SK-N-SH (cell line): Measurements from ENCODE around the gene ALKBH2. TPM values are rescaled to one million over a fixed set of nuclear protein-coding genes. Genes with fewer than 3 reads are reported as not detected.

Source experiments
- CTCF ChIA-PET: fragments of 300-600, 350-600 bp; formaldehyde crosslinking; extraction: SDS; loops from one replicate; lab custom pipeline; 2021; lab: Yijun Ruan, JAX
- POLR2A ChIA-PET: fragments of 350-600 bp; sonication (Branson Sonifier 250); formaldehyde crosslinking; extraction: SDS; loops from one replicate; lab custom pipeline; 2020; ENCODE audit warnings: antibody characterized with exemption, inconsistent platforms; lab: Yijun Ruan, JAX
- DNase-seq: peaks from one replicate; pipeline ENCODE4 v3.0.0; 2012
- H2AFZ ChIP-seq: fragments of 200-600 bp; sonication (generic); 2 replicates; pipeline ENCODE4 v1.8.1; 2016; ENCODE audit warnings: antibody characterized with exemption, mild to moderate bottlenecking, low read depth
- H3F3A ChIP-seq: fragments of 200-600 bp; sonication (generic); replicated peaks from 2 replicates; pipeline ENCODE3; 2016; ENCODE audit warnings: antibody characterized with exemption, mild to moderate bottlenecking; ENCODE audit not compliant: insufficient read depth
- H3K27ac ChIP-seq, 2 experiments: fragments of 200-500 bp in 1 of 2; fragments of 200-600 bp in 1 of 2; sonication (Bioruptor generic) in 1 of 2; sonication (generic), shearing (Covaris generic) in 1 of 2; 2 replicates each; pipeline versions ENCODE4 v1.5.1 to v1.6.1; 2014 to 2016; ENCODE audit warnings: low read depth in 2 of 2, inconsistent platforms in 1 of 2, low read length in 1 of 2, mild to moderate bottlenecking in 1 of 2, mixed read lengths in 1 of 2
- H3K27me3 ChIP-seq: fragments of 200-600 bp; sonication (generic), shearing (Covaris generic); 2 replicates; pipeline ENCODE4 v1.6.1; 2016; ENCODE audit warnings: mixed run types; ENCODE audit not compliant: insufficient read depth
- H3K36me3 ChIP-seq, 2 experiments: fragments of 200-500 bp in 1 of 2; fragments of 200-600 bp in 1 of 2; sonication (Bioruptor generic) in 1 of 2; sonication (generic) in 1 of 2; replicated peaks in 1 of 2; 2 replicates each; pipeline versions ENCODE3 to v1.5.1; 2014 to 2016; ENCODE audit warnings: low read length in 1 of 2, mild to moderate bottlenecking in 1 of 2; ENCODE audit not compliant: insufficient read depth in 2 of 2, control insufficient read depth in 1 of 2
- H3K4me1 ChIP-seq, 2 experiments: fragments of 200-500 bp in 1 of 2; fragments of 200-600 bp in 1 of 2; sonication (Bioruptor generic) in 1 of 2; sonication (generic), shearing (Covaris generic) in 1 of 2; 2 replicates each; pipeline versions ENCODE4 v1.5.1 to v1.6.1; 2014 to 2016; ENCODE audit warnings: low read depth in 1 of 2, low read length in 1 of 2, mixed run types in 1 of 2; ENCODE audit not compliant: insufficient read depth in 2 of 2, control insufficient read depth in 1 of 2
- H3K4me2 ChIP-seq: fragments of 200-600 bp; sonication (generic), shearing (Covaris generic); 2 replicates; pipeline ENCODE4 v1.6.1; 2017; ENCODE audit warnings: mixed run types
- H3K4me3 ChIP-seq, 2 experiments: fragments of 200-500 bp in 1 of 2; fragments of 200-600 bp in 1 of 2; sonication (Bioruptor generic) in 1 of 2; sonication (generic), shearing (Covaris generic) in 1 of 2; 2 replicates each; pipeline versions ENCODE4 v1.5.1 to v1.8.1; 2014 to 2016; ENCODE audit warnings: low read depth in 2 of 2, inconsistent platforms in 1 of 2, low read length in 1 of 2, mild to moderate bottlenecking in 1 of 2, mixed read lengths in 1 of 2, moderate library complexity in 1 of 2
- H3K79me2 ChIP-seq: fragments of 200-600 bp; sonication (generic); 2 replicates; pipeline ENCODE4 v1.8.1; 2017; ENCODE audit warnings: mild to moderate bottlenecking; ENCODE audit not compliant: insufficient read depth
- H3K9ac ChIP-seq: fragments of 200-600 bp; sonication (generic); 2 replicates; pipeline ENCODE4 v1.6.1; 2017; ENCODE audit warnings: mixed run types
- H3K9me2 ChIP-seq: fragments of 200-600 bp; sonication (generic); 2 replicates; pipeline ENCODE4 v1.6.1; 2017; ENCODE audit warnings: mixed run types
- H3K9me3 ChIP-seq: fragments of 200-600 bp; sonication (generic); 2 replicates; pipeline ENCODE4 v1.6.1; 2017; ENCODE audit warnings: mixed run types, mild to moderate bottlenecking, moderate library complexity
- H4K20me1 ChIP-seq: fragments of 200-600 bp; sonication (generic); 2 replicates; pipeline ENCODE4 v1.6.1; 2017; ENCODE audit warnings: mild to moderate bottlenecking, mixed run types; ENCODE audit not compliant: insufficient read depth
- EZH2phosphoT487 ChIP-seq: fragments of 200-600 bp; sonication (generic); IDR thresholded peaks from 2 replicates; pipeline ENCODE4 v1.6.1; 2017; ENCODE audit warnings: low read depth, mixed run types, mild to moderate bottlenecking, antibody characterized with exemption, moderate library complexity, borderline replicate concordance
- FOSL2 ChIP-seq: IDR thresholded peaks from 2 replicates; pipeline ENCODE4 v1.4.0; 2012; ENCODE audit warnings: low read depth, mild to moderate bottlenecking, moderate library complexity, borderline replicate concordance
- FOXM1 ChIP-seq: IDR thresholded peaks from 2 replicates; pipeline ENCODE4 v1.4.0; 2012; ENCODE audit warnings: low read depth, mild to moderate bottlenecking
- GABPA ChIP-seq: IDR thresholded peaks from 2 replicates; pipeline ENCODE4 v1.4.0; 2012; ENCODE audit warnings: low read depth, mild to moderate bottlenecking
- MEF2A ChIP-seq: IDR thresholded peaks from 2 replicates; pipeline ENCODE4 v1.4.0; 2012; ENCODE audit warnings: low read depth, borderline replicate concordance
- NRF1 ChIP-seq: IDR thresholded peaks from 2 replicates; pipeline ENCODE4 v1.6.1; 2012; ENCODE audit warnings: low read depth, mild to moderate bottlenecking, low read length
- POLR2AphosphoS5 ChIP-seq: IDR thresholded peaks from 2 replicates; pipeline ENCODE4 v1.6.1; 2012; ENCODE audit warnings: low read depth, low read length
- RAD21 ChIP-seq: IDR thresholded peaks from 2 replicates; pipeline ENCODE4 v1.6.1; 2012; ENCODE audit warnings: mild to moderate bottlenecking, low read length
- SMC3 ChIP-seq: IDR thresholded peaks from 2 replicates; pipeline ENCODE4 v1.6.1; 2012; ENCODE audit warnings: low read depth, low read length, improper control_type of control experiment
- YY1 ChIP-seq: IDR thresholded peaks from 2 replicates; pipeline ENCODE4 v1.4.0; 2012; ENCODE audit warnings: low read depth, mild to moderate bottlenecking
- WGBS: methylation state at CpG from one replicate; pipeline ENCODE4 v1.1.6; 2017; ENCODE audit warnings: low lambda C conversion rate; 5-methylcytosine and 5-hydroxymethylcytosine counted together
- polyA plus RNA-seq, 3 experiments: library from polyadenylated mRNA; depleted of rRNA; stranded (reverse); fragments of >200 nt; gene quantifications; 2 replicates each; pipeline ENCODE4 v1.2.3, GENCODE V29; 2012
- TF ChIP-seq, protein P1 (sequence below): fragments of 150-350 bp; IDR thresholded peaks from 2 replicates; pipeline ENCODE4 v1.6.1; 2016; ENCODE audit warnings: mild to moderate bottlenecking, low read depth, low read length
- TF ChIP-seq, protein P2 (sequence below): fragments of 200-600 bp; sonication (generic); IDR thresholded peaks from 2 replicates; pipeline ENCODE4 v1.6.1; 2017; ENCODE audit warnings: antibody characterized with exemption, mild to moderate bottlenecking, moderate library complexity
- TF ChIP-seq, protein P3 (sequence below): fragments of 150-350 bp; IDR thresholded peaks from 2 replicates; pipeline ENCODE4 v1.6.1; 2017; ENCODE audit warnings: antibody characterized with exemption, low read length, low read depth, borderline replicate concordance
- TF ChIP-seq, protein P4 (sequence below): IDR thresholded peaks from 2 replicates; pipeline ENCODE4 v1.4.0; 2012; ENCODE audit warnings: low read depth, borderline replicate concordance

The ALKBH2 gene
- polyA plus RNA-seq, 1 of the 3 experiments (the other 2 are of a cell fraction), result 47.3 TPM

DNA sequence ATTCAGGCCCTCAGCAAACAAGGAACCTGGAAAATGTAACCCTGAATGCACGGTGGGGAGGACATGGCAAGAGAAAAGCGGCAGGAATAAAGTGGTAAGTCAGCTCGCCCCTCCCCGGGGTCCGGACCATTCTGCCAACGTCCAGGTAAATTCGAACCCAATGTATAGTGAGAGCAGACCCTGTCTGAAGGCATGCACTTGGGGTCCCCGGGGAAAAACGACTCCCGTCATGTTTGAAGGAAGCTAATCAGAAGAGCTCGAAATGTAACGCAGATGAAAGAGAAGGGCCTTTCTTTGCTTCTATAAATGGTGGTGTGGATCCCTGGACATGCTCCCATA lies 23.3 kb upstream of the ALKBH2 start:
- Histone ChIP-seq H3K4me1 (peaks cover 3 to 20% of the 10 kb centered on the region in 2 experiments; a peak in 2 of 4 replicates), H4K20me1 (no peaks in the 10 kb centered on the region), H3F3A (peaks cover 3% of the 10 kb centered on the region), H3K4me3 (no peak overlapping the region), H3K27ac (peak overlapping the region in 1 of 2 experiments; percentile 66; a peak in 2 of 4 replicates), H3K36me3 (no peaks in the 10 kb centered on the region), H3K9me2 (no peaks in the 10 kb centered on the region), H2AFZ (no peak overlapping the region), H3K9me3 (no peaks in the 10 kb centered on the region), H3K79me2 (no peaks in the 10 kb centered on the region), H3K27me3 (no peaks in the 10 kb centered on the region), H3K4me2 (no peak overlapping the region), H3K9ac (no peak overlapping the region)
- ChIA-PET POLR2A (no interaction called here), CTCF (interaction anchor here (1.2 to 9.1 kb wide), 4 partner anchors 15 to 275 kb away, joined by 3 to 86 read pairs (median 4); partner anchors contain the start of gene ALKBH2)
- DNase-seq, result no peak
- 73% methylated on average over 12 of the region's 12 CpGs for WGBS
- TF ChIP-seq NRF1, result no peak
- TF ChIP-seq GABPA, result no peak
- TF ChIP-seq, protein P1, sequence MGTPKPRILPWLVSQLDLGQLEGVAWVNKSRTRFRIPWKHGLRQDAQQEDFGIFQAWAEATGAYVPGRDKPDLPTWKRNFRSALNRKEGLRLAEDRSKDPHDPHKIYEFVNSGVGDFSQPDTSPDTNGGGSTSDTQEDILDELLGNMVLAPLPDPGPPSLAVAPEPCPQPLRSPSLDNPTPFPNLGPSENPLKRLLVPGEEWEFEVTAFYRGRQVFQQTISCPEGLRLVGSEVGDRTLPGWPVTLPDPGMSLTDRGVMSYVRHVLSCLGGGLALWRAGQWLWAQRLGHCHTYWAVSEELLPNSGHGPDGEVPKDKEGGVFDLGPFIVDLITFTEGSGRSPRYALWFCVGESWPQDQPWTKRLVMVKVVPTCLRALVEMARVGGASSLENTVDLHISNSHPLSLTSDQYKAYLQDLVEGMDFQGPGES, result no peak
- no peak for TF ChIP-seq FOSL2
- TF ChIP-seq MEF2A, result no peak
- TF ChIP-seq, protein P2, sequence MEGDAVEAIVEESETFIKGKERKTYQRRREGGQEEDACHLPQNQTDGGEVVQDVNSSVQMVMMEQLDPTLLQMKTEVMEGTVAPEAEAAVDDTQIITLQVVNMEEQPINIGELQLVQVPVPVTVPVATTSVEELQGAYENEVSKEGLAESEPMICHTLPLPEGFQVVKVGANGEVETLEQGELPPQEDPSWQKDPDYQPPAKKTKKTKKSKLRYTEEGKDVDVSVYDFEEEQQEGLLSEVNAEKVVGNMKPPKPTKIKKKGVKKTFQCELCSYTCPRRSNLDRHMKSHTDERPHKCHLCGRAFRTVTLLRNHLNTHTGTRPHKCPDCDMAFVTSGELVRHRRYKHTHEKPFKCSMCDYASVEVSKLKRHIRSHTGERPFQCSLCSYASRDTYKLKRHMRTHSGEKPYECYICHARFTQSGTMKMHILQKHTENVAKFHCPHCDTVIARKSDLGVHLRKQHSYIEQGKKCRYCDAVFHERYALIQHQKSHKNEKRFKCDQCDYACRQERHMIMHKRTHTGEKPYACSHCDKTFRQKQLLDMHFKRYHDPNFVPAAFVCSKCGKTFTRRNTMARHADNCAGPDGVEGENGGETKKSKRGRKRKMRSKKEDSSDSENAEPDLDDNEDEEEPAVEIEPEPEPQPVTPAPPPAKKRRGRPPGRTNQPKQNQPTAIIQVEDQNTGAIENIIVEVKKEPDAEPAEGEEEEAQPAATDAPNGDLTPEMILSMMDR, result no peak
- no peak for TF ChIP-seq SMC3
- TF ChIP-seq, protein P3, sequence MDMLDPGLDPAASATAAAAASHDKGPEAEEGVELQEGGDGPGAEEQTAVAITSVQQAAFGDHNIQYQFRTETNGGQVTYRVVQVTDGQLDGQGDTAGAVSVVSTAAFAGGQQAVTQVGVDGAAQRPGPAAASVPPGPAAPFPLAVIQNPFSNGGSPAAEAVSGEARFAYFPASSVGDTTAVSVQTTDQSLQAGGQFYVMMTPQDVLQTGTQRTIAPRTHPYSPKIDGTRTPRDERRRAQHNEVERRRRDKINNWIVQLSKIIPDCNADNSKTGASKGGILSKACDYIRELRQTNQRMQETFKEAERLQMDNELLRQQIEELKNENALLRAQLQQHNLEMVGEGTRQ, result no peak
- TF ChIP-seq POLR2AphosphoS5, result no peak
- no peak for TF ChIP-seq RAD21
- TF ChIP-seq YY1, result no peak
- no peak for TF ChIP-seq FOXM1
- TF ChIP-seq, protein P4, sequence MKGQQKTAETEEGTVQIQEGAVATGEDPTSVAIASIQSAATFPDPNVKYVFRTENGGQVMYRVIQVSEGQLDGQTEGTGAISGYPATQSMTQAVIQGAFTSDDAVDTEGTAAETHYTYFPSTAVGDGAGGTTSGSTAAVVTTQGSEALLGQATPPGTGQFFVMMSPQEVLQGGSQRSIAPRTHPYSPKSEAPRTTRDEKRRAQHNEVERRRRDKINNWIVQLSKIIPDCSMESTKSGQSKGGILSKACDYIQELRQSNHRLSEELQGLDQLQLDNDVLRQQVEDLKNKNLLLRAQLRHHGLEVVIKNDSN, result no peak
- TF ChIP-seq EZH2phosphoT487, result no peak
